Keratinocyte (primary cell): Measurements from ENCODE around the gene C6orf132.

Source experiments
- EZH2 ChIP-seq: IDR thresholded peaks from one replicate; pipeline ENCODE4 v1.6.1; 2012; ENCODE audit warnings: inconsistent platforms, mild to moderate bottlenecking, low read length, moderate library complexity
- TF ChIP-seq, protein P1 (sequence below), 3 experiments: IDR thresholded peaks in 1 of 3; conservative IDR thresholded peaks in 1 of 3; optimal IDR thresholded peaks in 1 of 3; 2 replicates in 2 of 3; 3 replicates in 1 of 3; pipeline versions ENCODE3 to v1.5.1; 2011; ENCODE audit warnings: low read length in 3 of 3, mild to moderate bottlenecking in 3 of 3, moderate library complexity in 2 of 3, control low read depth in 1 of 3, inconsistent platforms in 1 of 3; ENCODE audit not compliant: insufficient read depth in 2 of 3; ENCODE audit errors: extremely low read depth in 1 of 3

DNA sequence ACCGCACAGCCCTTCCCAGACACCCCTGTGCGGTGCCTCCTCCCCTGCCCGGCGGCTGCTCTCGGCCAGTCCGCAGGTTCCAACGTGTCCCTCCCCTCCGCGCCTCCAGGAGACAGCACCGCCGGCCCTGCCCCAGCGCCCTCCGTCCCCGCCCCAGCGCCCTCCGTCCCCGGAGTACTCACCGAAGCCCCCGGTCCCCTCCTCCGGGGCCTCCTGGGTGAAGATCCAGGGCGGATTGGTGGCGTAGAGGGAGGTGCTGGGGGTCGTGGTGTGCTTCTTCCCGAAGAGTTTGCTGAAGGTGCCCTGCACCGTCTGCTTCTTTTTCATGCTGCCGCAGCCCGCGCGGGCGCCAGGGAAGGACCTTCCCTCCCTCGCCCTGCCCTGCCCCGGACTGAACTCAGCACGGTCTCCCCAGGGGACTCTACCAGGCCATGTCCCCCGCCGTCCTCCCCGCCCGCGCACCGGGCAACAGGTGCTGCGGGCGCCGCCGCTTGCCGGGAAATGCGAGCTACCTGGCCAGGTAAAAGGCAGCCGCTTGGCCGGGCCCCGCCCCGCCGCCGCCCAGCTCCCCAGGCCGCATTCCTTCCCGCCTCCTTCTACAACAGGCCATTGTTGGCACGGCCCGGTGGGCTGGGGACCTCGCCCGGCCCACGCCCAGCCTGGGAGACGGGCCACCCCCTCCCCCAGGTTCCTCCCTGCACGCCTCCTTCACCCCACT is at the start of gene C6orf132:
- TF ChIP-seq, protein P1, sequence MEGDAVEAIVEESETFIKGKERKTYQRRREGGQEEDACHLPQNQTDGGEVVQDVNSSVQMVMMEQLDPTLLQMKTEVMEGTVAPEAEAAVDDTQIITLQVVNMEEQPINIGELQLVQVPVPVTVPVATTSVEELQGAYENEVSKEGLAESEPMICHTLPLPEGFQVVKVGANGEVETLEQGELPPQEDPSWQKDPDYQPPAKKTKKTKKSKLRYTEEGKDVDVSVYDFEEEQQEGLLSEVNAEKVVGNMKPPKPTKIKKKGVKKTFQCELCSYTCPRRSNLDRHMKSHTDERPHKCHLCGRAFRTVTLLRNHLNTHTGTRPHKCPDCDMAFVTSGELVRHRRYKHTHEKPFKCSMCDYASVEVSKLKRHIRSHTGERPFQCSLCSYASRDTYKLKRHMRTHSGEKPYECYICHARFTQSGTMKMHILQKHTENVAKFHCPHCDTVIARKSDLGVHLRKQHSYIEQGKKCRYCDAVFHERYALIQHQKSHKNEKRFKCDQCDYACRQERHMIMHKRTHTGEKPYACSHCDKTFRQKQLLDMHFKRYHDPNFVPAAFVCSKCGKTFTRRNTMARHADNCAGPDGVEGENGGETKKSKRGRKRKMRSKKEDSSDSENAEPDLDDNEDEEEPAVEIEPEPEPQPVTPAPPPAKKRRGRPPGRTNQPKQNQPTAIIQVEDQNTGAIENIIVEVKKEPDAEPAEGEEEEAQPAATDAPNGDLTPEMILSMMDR (optimal IDR thresholded peaks at IDR 0.05 in 1 of 3, IDR thresholded peaks at IDR 0.05 in 1 of 3, conservative IDR thresholded peaks at IDR 0.05 in 1 of 3; ENCODE audit: extremely low read depth in 1 of 3, insufficient read depth in 2 of 3, low read length in 3 of 3), result no peak
- TF ChIP-seq EZH2, result no peak
